ENCODE measurements around the gene SLC16A13.
A peak's percentile ranks its signal among the peaks of the same experiment; 100 is the strongest.

Gene SLC16A13

DNA sequence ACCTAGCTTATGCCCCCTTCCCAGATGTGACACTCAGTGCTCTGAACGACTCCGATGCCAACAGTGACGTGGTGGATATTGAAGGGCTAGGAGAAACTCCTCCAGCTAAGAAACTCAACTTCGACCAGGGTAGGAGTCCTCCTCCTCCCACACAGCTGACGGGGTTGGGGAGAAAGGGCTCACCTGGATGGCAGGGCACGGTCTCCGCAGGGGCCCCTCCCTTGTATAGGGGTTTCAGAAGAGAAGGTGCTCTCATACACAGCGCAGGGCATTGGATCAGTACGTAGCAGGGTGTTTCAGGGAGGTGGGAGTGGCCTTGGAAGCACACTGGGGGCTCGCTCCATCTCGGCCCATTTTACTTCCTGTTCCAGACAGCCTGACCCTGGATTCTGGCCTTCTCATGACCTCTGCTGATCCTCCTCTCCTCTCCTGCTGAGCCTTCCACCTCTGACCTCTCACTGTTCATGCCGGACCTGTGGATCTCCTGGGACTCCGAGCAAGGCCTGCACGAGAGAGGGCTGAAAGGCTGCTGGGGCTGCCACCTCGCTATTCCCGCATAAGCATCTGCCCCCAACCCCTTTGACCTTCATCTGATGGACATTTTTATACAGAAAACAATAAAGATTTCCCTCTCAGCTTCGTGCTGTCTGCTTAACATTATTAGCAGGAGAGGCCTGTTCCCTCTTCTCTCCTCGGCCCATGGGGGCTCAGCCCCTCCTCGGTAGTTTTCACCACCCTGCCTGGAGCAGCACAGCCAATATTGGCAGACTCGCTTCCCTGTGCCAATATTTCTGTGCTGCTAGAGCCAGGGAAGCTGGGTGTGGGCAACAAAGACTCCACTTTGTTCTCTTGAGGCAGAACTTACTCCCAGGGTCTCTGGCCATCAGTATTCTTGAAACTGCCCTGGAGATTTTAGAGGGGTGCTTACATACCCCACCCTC, 18.7 kb upstream of the SLC16A13 start:
- H3K9ac ChIP-seq (ENCODE audit: insufficient read length): no peak overlapping the region
- no peaks in the 10 kb centered on the region for H3K9me3 ChIP-seq (ENCODE audit: low read depth, low read length)
- H3K27ac ChIP-seq: 0 out of 2 replicates have a peak overlapping the region, but pooled peaks have one; percentile 57
- TF ChIP-seq EZH2 (IDR thresholded peaks at IDR 0.05): no peak
- TF ChIP-seq POLR2AphosphoS5 (IDR thresholded peaks at IDR 0.05; ENCODE audit: borderline replicate concordance, low read depth, low read length): no peak
- no peak for TF ChIP-seq FOXP2 (optimal IDR thresholded peaks at IDR 0.05; ENCODE audit: control extremely low read depth, extremely low read length, insufficient read depth)
- no peaks in the 10 kb centered on the region; the same call in 1 of the 2 replicates for H3K36me3 ChIP-seq (ENCODE audit: insufficient read depth, low read length)
- H3K4me3 ChIP-seq: no peak overlapping the region
- no peak for DNase-seq (ENCODE audit: low read depth, low spot score)

DNA sequence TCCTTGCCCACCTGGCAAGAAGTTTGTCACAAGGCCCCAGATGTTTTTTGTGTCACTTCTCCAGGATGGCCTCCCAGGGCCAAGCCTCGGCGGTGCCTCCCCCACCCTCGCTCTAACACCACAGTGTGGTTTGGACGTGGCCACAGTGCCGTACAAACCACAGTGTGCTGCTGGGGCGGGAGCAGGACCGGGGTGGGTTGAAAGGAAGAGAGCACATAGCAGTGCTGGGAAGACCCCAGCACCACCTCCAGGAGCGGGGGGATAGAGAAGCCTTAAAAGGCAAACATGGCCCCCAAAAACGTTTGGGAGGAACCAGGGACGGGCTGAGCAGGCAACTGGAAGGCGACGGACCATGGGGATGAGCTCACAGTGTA, 18.0 kb upstream of the SLC16A13 start:
- H3K36me3 ChIP-seq (ENCODE audit: insufficient read depth, low read length): no peaks in the 10 kb centered on the region; the same call in 1 of the 2 replicates
- no peak overlapping the region for H3K27ac ChIP-seq
- TF ChIP-seq POLR2AphosphoS5 (IDR thresholded peaks at IDR 0.05; ENCODE audit: borderline replicate concordance, low read depth, low read length) (no peak), FOXP2 (optimal IDR thresholded peaks at IDR 0.05; ENCODE audit: control extremely low read depth, extremely low read length, insufficient read depth) (no peak), EZH2 (IDR thresholded peaks at IDR 0.05) (no peak)
- no peak overlapping the region for H3K9ac ChIP-seq (ENCODE audit: insufficient read length)
- H3K4me3 ChIP-seq: no peak overlapping the region
- H3K9me3 ChIP-seq (ENCODE audit: low read depth, low read length): no peaks in the 10 kb centered on the region
- no peak for DNase-seq (ENCODE audit: low read depth, low spot score)

- no peaks in the 10 kb centered on the region for H3K9me3 ChIP-seq (ENCODE audit: low read depth, low read length)
- TF ChIP-seq POLR2AphosphoS5 (IDR thresholded peaks at IDR 0.05; ENCODE audit: borderline replicate concordance, low read depth, low read length) (no peak), FOXP2 (optimal IDR thresholded peaks at IDR 0.05; ENCODE audit: control extremely low read depth, extremely low read length, insufficient read depth) (no peak), EZH2 (IDR thresholded peaks at IDR 0.05) (no peak)
- H3K4me3 ChIP-seq: no peak overlapping the region
- no peak for DNase-seq (ENCODE audit: low read depth, low spot score)
- no peaks in the 10 kb centered on the region; the same call in 1 of the 2 replicates for H3K36me3 ChIP-seq (ENCODE audit: insufficient read depth, low read length)
- H3K27ac ChIP-seq: no peak overlapping the region
- H3K9ac ChIP-seq (ENCODE audit: insufficient read length): no peak overlapping the region
Observed at GRCh38 chr17:7018331-7018964, 17.4 kb upstream of the SLC16A13 start.

GRCh38 chr17:7019367-7019766, 16.4 kb upstream of the SLC16A13 start:
- Histone ChIP-seq H3K36me3 (ENCODE audit: insufficient read depth, low read length) (no peaks in the 10 kb centered on the region; the same call in 1 of the 2 replicates), H3K27ac (no peak overlapping the region), H3K4me3 (peak overlapping the region; percentile 54; the same call in 1 of the 2 replicates), H3K9me3 (ENCODE audit: low read depth, low read length) (no peaks in the 10 kb centered on the region), H3K9ac (ENCODE audit: insufficient read length) (peak overlapping the region; percentile 16)
- DNase-seq (ENCODE audit: low read depth, low spot score): no peak
- TF ChIP-seq POLR2AphosphoS5 (IDR thresholded peaks at IDR 0.05; ENCODE audit: borderline replicate concordance, low read depth, low read length): no peak
- no peak for TF ChIP-seq FOXP2 (optimal IDR thresholded peaks at IDR 0.05; ENCODE audit: control extremely low read depth, extremely low read length, insufficient read depth)
- TF ChIP-seq EZH2 (IDR thresholded peaks at IDR 0.05): no peak

DNA sequence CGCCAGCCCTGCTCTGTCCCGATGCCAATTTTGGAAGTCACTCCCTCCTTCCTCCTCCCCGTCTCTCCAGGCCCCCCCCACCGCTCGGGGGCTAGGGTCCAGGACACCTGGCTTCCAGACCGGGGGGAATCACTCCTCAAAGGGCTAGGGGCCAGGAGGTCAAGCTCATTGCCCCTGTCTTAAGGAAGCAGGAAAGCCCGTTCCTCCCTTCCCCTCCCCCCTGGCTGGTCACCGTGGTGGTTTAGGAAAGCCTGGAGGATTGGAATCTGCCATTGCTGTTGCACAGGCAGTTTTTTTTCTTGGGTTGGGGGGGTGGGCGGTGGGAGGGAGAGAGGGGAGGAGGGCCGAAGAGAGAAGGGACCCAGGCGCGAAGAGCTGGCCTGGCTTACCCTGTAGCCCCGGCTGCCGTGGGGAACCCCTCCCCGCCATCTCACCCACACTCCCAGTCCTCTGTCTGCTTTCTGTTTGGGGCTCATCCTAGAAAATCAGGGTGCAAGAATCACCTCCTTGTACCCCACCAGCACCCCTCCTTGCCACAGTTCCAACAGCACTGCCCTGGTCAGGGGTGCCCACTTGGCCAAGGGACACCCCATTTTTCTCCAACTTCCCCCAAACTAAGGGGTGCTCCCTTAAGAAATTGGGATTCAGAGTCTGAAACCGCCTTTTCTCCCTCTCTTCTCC, 15.8 kb upstream of the SLC16A13 start:
- TF ChIP-seq EZH2 (IDR thresholded peaks at IDR 0.05) (no peak), FOXP2 (optimal IDR thresholded peaks at IDR 0.05; ENCODE audit: control extremely low read depth, extremely low read length, insufficient read depth) (no peak), POLR2AphosphoS5 (IDR thresholded peaks at IDR 0.05; ENCODE audit: borderline replicate concordance, low read depth, low read length) (no peak)
- peak overlapping the region; percentile 16 for H3K9ac ChIP-seq (ENCODE audit: insufficient read length)

GRCh38 chr17:7020894-7021664, 14.7 kb upstream of the SLC16A13 start:
- 0 out of 2 replicates have a peak overlapping the region, but pooled peaks have one; percentile 50 for H3K27ac ChIP-seq
- no peak overlapping the region for H3K4me3 ChIP-seq
- no peaks in the 10 kb centered on the region for H3K9me3 ChIP-seq (ENCODE audit: low read depth, low read length)
- no peak overlapping the region for H3K9ac ChIP-seq (ENCODE audit: insufficient read length)
- TF ChIP-seq FOXP2 (optimal IDR thresholded peaks at IDR 0.05; ENCODE audit: control extremely low read depth, extremely low read length, insufficient read depth) (no peak), POLR2AphosphoS5 (IDR thresholded peaks at IDR 0.05; ENCODE audit: borderline replicate concordance, low read depth, low read length) (no peak), EZH2 (IDR thresholded peaks at IDR 0.05) (no peak)
- DNase-seq (ENCODE audit: low read depth, low spot score): no peak
- no peaks in the 10 kb centered on the region; the same call in 1 of the 2 replicates for H3K36me3 ChIP-seq (ENCODE audit: insufficient read depth, low read length)

More for the DNA sequence above, 15.8 kb upstream of the SLC16A13 start:
- peak overlapping the region; percentile 54 for H3K4me3 ChIP-seq
- DNase-seq (ENCODE audit: low read depth, low spot score): no peak
- H3K36me3 ChIP-seq (ENCODE audit: insufficient read depth, low read length): no peaks in the 10 kb centered on the region; the same call in 1 of the 2 replicates
- H3K9me3 ChIP-seq (ENCODE audit: low read depth, low read length): no peaks in the 10 kb centered on the region
- H3K27ac ChIP-seq: no peak overlapping the region

DNA sequence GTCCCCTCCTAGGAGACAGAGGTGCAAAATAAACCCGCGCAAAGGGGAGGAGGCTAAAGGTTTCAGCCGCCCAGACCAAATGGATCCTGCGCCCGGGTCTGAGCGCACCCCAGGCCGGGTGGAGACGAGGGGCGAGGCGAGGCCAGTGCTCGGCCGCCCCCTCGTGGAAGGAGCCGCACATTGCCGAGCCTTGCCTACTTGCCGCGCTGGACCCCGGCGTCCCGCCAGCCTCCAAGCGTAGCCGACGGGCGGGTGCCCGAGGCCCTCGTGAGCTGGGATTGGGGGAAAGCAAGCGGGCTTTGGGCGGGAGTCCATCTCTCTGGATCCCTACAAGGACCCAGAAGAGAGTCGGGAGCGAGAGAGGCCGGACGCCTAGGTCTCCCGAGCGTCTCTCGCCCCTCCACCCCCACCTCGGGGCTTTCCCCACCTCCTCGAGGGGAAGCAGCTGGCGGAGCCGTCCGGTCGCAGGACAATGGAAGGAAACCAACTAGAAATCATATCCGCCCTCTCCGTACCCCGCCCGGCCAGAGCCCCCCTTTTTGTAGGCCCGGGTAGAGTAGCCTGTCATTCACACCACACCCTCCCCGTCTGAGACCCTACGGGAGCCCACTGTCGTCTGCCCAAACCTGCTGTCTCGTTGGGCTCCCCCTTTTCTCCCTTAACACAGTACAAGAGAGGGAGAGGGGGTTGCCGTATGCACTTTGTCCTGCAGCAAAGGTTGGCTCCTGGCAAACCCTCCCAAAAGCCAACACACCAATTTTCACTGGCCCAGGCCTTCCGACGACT, 13.6 kb upstream of the SLC16A13 start:
- H3K9ac ChIP-seq (ENCODE audit: insufficient read length): no peak overlapping the region
- TF ChIP-seq EZH2 (IDR thresholded peaks at IDR 0.05) (no peak), FOXP2 (optimal IDR thresholded peaks at IDR 0.05; ENCODE audit: control extremely low read depth, extremely low read length, insufficient read depth) (no peak), POLR2AphosphoS5 (IDR thresholded peaks at IDR 0.05; ENCODE audit: borderline replicate concordance, low read depth, low read length) (no peak)

More for the DNA sequence above, 13.6 kb upstream of the SLC16A13 start:
- no peak for DNase-seq (ENCODE audit: low read depth, low spot score)
- H3K9me3 ChIP-seq (ENCODE audit: low read depth, low read length): no peaks in the 10 kb centered on the region
- H3K36me3 ChIP-seq (ENCODE audit: insufficient read depth, low read length): no peaks in the 10 kb centered on the region
- H3K4me3 ChIP-seq: no peak overlapping the region
- H3K27ac ChIP-seq: no peak overlapping the region

Data from SK-N-MC (cell line).